ENCODE results near the gene CAMSAP1.

DNA sequence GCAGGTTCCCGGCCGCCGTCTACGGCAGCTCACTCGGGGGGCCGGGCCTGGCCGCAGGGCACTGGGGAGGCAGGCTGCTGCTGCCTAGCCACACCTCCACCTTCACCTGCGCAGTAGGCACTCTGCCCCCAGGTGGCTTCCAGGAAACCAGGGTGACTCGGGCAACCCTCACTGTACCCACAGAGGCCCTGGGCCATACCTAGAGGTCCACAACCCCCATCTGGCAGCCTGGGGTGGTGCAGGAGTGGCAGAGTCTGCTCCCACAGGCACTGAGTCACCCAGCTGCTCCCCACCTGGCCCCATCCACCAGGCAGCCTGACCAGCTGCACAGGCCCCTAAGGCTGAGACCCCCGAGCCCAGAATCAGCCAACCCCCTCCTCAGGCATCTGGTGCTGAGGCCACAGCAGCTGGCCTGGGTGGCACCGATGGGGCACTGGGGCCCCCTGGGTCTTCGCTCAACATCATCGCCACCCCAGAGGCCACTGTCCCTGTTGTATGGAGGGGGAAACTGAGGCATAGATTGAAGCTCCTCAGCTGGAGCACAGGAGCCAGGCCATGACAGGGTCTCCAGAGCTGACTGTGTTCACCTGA is 135.2 kb downstream of the CAMSAP1 start:
- TF ChIP-seq RAD21 (IDR thresholded peaks at IDR 0.05; ENCODE audit: low read length) (no peak), SMC3 (IDR thresholded peaks at IDR 0.05; ENCODE audit: low read depth, low read length) (no peak), POLR2A (IDR thresholded peaks at IDR 0.05; ENCODE audit: low read depth, low read length) (no peak)
- TF ChIP-seq, protein P1, sequence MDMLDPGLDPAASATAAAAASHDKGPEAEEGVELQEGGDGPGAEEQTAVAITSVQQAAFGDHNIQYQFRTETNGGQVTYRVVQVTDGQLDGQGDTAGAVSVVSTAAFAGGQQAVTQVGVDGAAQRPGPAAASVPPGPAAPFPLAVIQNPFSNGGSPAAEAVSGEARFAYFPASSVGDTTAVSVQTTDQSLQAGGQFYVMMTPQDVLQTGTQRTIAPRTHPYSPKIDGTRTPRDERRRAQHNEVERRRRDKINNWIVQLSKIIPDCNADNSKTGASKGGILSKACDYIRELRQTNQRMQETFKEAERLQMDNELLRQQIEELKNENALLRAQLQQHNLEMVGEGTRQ (IDR thresholded peaks at IDR 0.05; ENCODE audit: low read depth, low read length) = no peak

Data from IMR-90 (cell line).